Measurements from ENCODE around the gene IFI35.
"Not testable (repeated sequence)": the region's sequence is repeated elsewhere in the genome, so short reads cannot be mapped to it uniquely, and the experiment has no call there.

IFI35 gene

DNA sequence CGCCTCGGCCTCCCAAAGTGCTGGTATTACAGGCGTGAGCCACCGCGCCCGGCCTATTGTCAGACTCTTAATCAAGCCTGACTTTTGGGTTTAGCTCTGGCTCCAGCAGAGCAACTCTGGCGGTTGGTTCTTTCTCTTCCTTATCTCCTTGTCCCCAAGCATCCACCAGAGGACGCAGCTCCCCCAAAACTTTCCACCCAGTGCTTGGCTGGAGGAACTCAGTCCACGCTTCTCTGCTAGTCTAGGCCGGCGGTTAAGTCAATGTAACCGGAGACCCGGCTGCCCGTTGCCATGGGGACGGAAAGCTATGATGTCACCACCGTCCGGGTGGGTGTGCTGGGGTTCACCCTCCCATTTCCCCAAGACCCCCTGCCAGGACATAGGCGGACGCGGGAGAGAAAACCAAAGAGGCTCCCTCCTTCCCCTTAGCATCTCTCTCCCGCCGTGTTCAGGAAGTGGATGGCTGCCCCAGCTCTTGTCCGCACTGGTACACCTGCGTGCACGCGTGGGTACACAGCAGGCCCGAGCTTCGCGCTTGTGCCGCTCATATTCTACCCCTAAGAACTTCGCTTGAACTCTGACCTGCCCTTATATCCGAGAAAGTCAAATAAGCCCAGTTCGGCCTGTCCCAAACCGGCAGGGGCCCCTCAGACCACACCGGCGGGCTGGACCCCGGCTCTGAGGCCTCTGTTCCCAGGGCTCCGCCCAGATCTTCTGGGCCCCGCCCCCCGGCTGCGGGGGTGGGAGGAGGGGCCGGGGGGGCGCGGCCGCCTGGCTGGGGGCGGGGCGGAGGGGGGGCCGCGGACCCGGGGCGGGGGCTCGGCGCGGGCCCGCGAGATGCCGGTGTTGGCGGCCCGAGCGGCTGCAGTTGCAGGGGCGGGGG, 18.1 kb downstream of the IFI35 start, which contains the start of gene RND2:
Gene RND2, plus strand, starts transcription at position 825 of the 883 bp plus-strand sequence. CDS start 117 bp downstream, outside the sequence.
- peak; percentile 78 for DNase-seq

DNA sequence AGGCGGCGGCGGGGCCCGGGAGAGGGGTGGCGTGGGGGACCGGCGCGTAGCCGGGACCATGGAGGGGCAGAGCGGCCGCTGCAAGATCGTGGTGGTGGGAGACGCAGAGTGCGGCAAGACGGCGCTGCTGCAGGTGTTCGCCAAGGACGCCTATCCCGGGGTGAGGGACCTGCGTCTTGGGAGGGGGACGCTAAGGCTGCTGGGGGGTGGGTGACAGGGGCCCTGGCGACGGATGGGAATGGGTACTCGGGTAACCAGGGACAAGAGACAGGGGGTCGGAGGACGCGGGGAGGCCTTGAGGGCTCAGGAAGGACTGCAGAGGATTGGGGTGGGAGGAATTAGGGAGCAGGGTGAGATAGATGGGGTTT, 18.7 kb downstream of the IFI35 start:
- DNase-seq = no peak

DNA sequence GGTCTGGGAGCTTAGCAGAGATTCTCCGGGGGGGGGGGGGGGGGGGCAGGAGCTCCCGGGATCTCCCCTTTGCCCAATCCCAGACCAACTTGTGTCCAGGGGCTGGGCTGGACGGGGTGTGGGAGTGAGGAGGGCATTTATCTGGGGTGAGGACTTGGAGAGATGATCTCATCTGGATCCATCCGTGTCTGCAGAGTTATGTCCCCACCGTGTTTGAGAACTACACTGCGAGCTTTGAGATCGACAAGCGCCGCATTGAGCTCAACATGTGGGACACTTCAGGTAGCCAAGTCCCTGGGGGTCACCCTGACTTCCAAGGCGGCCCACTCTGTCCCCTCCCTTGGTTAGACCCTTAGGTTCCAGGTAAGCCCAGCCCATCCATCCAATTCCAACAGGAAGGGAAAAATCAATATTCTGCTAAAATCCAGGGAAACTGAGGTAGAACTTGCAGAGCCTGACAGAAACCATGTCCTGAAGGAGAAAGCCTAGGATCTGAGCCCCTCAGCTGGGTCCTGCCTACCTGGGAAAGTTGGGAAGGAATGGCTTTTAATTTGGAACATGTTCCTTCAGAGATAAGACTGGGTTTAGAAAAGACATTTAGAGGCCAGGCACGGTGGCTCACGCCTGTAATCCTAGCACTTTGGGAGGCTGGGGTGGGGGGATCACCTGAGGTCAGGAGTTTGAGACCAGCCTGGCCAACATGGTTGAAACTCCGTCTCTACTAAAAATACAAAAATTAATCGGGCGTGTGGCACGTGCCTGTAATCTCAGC, 19.4 kb downstream of the IFI35 start:
- no peak for DNase-seq

GRCh38 chr17:43026595-43026994, 20.0 kb downstream of the IFI35 start:
- no peak for DNase-seq

GRCh38 chr17:43027091-43028032, 20.8 kb downstream of the IFI35 start:
- DNase-seq = no peak

- no peak for DNase-seq
These were observed 21.8 kb downstream of the IFI35 start for GRCh38 chr17:43028221-43028861.

DNA sequence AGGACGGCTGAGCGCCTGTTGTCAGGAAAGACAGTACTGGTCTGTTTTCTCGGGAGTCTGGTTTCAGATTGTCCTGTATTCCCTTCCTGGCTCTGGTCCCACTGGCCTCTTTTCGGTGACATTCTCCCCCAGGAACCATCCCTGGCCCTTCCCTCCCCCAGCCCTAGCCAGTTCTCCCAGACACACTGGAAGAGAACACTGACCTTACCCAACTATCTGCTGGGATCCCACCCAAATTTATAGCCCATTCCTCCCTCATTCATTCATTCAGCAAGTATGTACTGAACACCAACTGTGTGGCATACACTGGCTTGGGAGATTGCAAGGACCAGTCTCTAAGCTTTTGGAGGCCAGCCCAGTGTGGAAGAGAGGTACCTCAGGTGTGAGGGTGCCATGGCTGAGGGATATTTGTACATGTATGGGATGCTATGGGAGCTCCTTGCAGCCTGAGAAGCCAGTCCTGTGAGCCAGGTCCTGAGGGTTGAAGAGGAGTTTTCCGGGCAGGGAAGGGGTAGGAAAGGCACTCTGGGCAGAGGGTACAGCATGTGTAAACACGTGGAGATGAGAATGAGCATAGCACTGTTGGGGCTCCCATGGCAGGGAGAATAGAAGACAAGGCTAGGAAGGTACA, 23.7 kb downstream of the IFI35 start:
- no peak for DNase-seq

DNA sequence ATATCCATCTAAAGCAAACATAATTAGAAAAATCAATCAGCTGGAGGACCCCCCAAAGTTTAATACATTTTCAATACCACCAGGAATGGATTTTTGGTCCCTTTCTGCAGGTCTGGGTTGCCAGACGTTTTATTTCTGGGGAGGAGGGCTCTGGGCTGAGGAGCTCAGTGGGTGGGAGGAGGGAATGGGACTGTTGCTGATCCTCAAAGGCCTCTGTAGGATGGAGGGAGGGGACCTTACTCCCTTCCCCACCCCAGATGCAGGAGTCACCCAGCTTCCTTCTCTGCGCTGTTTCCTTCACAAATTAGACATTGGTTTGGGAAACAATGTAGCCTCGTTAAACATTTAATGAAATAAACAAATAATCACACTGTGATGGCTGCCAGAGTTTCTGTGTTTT, 25.1 kb downstream of the IFI35 start:
- DNase-seq = no peak

DNA sequence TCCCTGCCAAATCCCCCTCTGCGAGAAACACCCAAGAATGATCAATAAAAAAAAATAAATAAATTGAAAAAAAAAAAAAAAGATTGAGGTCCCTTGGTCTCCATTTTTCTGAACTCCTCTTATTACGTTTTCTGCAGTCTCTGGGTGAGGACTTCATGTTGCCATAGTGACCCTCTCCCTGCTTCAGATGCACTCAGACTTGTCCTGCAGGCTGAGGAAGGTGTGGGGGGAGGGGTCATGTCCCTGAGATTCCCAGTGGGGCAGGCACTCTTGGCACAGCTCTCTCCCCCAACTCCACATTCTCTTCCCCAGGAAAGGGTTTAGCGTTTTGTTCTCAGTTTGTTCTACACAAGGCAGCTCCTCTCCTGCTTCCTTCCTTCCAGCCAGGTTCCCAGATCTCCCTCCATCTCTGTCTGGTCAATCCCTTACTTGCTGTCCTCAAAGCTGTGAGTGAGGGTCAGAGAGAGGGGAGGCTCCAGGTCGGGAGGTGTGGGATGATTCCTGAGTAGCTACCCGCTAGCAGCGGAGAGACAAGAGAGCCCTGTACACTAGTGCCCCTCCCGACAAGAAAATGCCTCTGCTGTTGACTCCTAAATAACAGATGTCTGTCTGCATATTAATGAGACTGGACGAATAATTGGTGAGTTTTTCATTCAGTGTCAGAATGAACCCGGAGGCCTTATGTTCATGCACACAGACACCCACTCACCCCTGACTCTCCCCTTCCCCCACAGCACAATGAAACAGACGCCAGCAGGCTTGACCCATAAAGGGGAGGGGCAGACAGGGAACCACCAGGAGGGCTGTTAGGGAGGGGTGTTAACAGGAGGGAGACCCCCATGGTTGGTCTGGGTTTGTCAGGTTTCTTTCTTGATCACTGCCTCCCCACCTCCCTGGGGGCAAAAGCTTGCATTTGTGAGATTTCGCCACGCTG, 27.6 kb downstream of the IFI35 start:
- no peak for DNase-seq

- no peak for DNase-seq
These were observed 28.3 kb downstream of the IFI35 start for GRCh38 chr17:43034894-43035293.

DNA sequence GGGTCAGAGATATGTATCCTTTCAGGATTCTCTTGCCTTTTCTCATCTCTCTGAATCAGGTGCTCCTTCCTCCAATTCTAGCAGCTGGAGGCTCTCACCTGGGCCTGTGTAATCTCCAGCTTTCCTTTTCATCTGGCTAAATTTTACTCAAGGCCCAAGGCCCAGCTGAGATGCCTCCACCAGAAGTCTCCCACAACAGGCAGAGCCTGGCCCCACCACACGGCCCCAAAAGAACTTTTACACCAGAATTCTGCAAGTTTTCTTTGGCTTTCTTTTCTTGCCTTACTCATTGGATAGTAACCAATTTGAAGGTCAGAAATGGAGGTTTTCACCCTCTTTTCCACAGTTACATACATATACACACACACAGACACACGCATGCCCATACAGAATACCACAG, 33.1 kb downstream of the IFI35 start:
- no peak for DNase-seq

DNA sequence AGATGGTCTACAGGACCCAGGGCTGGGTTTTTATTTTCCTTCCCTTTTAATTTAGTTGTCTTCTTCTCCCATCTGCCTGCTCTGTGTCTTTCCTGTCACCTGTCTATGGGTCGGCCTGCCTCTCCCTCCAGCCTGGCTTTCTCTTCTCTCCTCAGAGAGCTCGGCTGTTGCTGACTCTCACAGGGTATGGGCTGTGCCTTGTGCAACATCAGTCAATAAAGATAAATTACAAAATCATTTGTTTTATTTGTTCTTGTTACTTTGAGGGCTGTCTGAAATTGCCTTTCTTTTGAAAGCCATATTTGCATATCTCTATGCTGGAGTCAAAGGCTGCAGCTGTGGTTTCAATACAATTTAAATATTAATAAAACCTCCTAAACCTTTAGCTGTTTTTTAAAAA, 34.1 kb downstream of the IFI35 start:
- no peak for DNase-seq

DNA sequence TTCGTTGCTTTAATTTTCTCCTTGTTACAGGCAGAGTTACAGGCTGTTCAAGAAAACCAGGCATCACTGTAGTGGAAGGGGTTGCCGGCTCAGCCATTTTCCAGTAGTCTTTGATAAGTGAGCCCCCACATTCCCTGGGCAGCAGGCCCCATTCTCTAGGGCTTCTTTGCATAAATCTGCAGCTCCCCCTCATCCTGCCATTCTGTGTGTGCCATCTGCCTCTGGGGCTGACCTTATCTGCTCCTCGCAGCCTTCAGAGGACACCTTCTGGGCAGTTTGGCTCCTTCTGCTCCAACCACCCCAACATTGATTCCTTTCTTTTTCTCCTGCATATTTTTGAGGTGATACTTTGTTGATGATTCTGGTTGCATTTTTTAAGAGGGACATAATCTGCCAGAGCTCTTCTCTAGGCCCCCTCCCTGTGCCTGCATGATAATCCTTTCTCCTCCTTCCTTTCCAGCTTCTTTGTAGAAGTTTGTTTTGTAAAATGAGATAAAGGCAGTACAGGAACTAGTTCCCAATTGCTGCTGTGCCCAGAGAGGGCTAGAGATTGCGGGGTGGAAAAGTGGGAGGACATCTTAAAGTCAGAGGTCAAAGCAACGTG, 35.5 kb downstream of the IFI35 start:
- DNase-seq = no peak

GRCh38 chr17:43043307-43043706, 36.7 kb downstream of the IFI35 start:
- no peak for DNase-seq

DNA sequence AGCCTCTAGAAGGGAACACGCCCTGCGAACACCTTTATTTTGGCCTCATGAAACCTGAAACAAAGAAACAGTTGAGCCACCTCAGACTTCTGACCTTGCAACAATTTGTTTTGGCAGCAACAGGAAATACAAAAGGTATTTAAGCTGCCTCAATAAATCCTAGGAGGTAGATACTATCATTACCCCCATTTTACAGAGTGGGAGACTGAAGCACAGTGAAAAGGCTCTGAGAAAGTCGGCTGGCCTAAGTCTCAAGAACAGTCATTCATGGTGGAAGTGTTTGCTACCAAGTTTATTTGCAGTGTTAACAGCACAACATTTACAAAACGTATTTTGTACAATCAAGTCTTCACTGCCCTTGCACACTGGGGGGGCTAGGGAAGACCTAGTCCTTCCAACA, 37.4 kb downstream of the IFI35 start:
- no peak for DNase-seq

DNA sequence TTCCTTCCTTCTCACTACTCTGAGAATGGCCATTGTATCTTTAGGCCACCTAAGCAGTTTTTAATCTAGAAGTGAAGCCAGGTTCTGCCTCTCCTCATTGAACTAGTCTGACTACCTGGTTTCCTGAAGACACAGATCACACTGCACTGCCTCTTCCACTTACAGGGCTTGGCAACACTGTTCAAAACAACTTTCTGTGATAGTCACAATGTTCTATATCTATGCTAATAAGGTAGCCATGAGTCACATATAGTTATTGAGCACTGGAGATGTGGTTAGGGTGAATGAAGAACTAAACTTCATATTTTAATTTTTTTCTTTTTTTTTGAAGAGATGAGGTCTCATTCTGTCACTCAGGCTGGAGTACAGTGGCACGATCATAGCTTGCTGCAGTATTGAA, 45.4 kb downstream of the IFI35 start:
- DNase-seq = no peak

DNA sequence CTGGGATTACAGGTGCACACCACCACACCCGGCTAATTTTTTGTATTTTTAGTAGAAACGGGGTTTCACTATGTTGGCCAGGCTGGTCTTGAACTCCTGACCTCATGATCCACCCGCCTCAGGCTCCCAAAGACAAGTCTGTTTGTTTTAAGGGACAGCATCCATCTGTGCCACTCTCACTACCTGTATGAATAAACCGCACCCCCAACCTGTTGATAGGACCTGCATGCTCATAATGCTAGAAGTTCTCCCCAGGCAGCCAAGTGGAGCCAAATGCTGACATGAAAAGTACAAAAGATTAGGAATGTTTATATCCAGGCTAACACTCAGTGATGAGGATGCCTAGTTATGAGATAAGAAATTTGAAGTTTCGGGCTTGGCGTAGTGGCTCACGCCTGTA, 46.4 kb downstream of the IFI35 start:
- not testable (repeated sequence) for DNase-seq

- no peak for DNase-seq
These were observed 49.5 kb downstream of the IFI35 start for GRCh38 chr17:43056051-43056450.

DNA sequence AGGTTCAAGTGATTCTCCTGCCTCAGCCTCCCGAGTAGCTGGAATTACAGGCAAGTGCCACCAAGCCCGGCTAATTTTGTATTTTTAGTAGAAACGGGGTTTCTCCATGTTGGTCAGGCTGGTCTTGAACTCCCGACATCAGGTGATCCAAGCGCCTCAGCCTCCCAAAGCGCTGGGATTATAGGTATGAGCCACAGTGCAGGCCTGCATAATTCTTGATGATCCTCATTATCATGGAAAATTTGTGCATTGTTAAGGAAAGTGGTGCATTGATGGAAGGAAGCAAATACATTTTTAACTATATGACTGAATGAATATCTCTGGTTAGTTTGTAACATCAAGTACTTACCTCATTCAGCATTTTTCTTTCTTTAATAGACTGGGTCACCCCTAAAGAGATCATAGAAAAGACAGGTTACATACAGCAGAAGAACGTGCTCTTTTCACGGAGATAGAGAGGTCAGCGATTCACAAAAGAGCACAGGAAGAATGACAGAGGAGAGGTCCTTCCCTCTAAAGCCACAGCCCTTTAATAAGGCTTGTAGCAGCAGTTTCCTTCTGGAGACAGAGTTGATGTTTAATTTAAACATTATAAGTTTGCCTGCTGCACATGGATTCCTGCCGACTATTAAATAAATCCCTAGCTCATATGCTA, 56.5 kb downstream of the IFI35 start:
- no peak for DNase-seq
